DND-41 (cell line): ENCODE data around the gene ZDHHC22.
"Not testable (repeated sequence)": the region's sequence is repeated elsewhere in the genome, so short reads cannot be mapped to it uniquely, and the experiment has no call there.

Source experiments
- ATAC-seq: fragments of 200-7000 bp; cut with Tn5 transposase; 3 replicates; pipeline ENCODE4 v1.9.1; 2021; ENCODE audit warnings: low read depth; ENCODE audit not compliant: insufficient read depth
- DNase-seq: peaks from one replicate; pipeline ENCODE4 v3.0.0-alpha.2; 2020
- H2AFZ ChIP-seq: 2 replicates; pipeline ENCODE4 v1.6.0; 2012; ENCODE audit warnings: low read depth, low read length
- H3K27ac ChIP-seq: 2 replicates; pipeline ENCODE4 v1.5.1; 2012; ENCODE audit warnings: low read length, inconsistent platforms
- H3K27me3 ChIP-seq: fragments of 200-600 bp; sonication (generic); 2 replicates; pipeline ENCODE4 v1.6.0; 2012; ENCODE audit warnings: low read length, mild to moderate bottlenecking, inconsistent platforms; ENCODE audit not compliant: insufficient read depth, poor library complexity
- H3K36me3 ChIP-seq: 2 replicates; pipeline ENCODE4 v1.5.1; 2012; ENCODE audit warnings: low read length, inconsistent platforms; ENCODE audit not compliant: insufficient read depth
- H3K4me1 ChIP-seq: 2 replicates; pipeline ENCODE4 v1.5.1; 2012; ENCODE audit warnings: mild to moderate bottlenecking, low read length; ENCODE audit not compliant: insufficient read depth
- H3K4me2 ChIP-seq: 2 replicates; pipeline ENCODE4 v1.6.0; 2012; ENCODE audit warnings: mild to moderate bottlenecking, moderate library complexity, low read length, inconsistent platforms; ENCODE audit not compliant: insufficient read depth
- H3K4me3 ChIP-seq, 2 experiments: fragments of 200-600 bp in 1 of 2; shearing (Covaris generic) in 1 of 2; 2 replicates each; pipeline ENCODE4 v1.5.1; 2012 to 2016; ENCODE audit warnings: inconsistent platforms in 2 of 2, low read length in 2 of 2, mild to moderate bottlenecking in 2 of 2, low read depth in 1 of 2, moderate library complexity in 1 of 2
- H3K79me2 ChIP-seq: 2 replicates; pipeline ENCODE4 v1.6.0; 2012; ENCODE audit warnings: low read length, inconsistent platforms; ENCODE audit not compliant: insufficient read depth
- H3K9ac ChIP-seq: 2 replicates; pipeline ENCODE4 v1.6.0; 2012; ENCODE audit warnings: low read depth, mild to moderate bottlenecking, inconsistent platforms, low read length, moderate library complexity
- H3K9me3 ChIP-seq: 2 replicates; pipeline ENCODE4 v1.5.1; 2012; ENCODE audit warnings: low read length, moderate library complexity, mild to moderate bottlenecking, inconsistent platforms; ENCODE audit not compliant: insufficient read depth, severe bottlenecking
- H4K20me1 ChIP-seq: 2 replicates; pipeline ENCODE4 v1.6.0; 2012; ENCODE audit warnings: low read length; ENCODE audit not compliant: insufficient read depth
- EZH2 ChIP-seq: IDR thresholded peaks from 3 replicates; pipeline ENCODE4 v1.6.1; 2012; ENCODE audit warnings: borderline replicate concordance, low read depth, mild to moderate bottlenecking, moderate library complexity, low read length, inconsistent platforms; ENCODE audit not compliant: severe bottlenecking
- TF ChIP-seq, protein P1 (sequence below): IDR thresholded peaks from 2 replicates; pipeline ENCODE4 v1.5.1; 2012; ENCODE audit warnings: borderline replicate concordance, low read length, moderate library complexity, mild to moderate bottlenecking; ENCODE audit not compliant: poor library complexity, severe bottlenecking; ENCODE audit errors: extremely low read depth

The ZDHHC22 gene

DNA sequence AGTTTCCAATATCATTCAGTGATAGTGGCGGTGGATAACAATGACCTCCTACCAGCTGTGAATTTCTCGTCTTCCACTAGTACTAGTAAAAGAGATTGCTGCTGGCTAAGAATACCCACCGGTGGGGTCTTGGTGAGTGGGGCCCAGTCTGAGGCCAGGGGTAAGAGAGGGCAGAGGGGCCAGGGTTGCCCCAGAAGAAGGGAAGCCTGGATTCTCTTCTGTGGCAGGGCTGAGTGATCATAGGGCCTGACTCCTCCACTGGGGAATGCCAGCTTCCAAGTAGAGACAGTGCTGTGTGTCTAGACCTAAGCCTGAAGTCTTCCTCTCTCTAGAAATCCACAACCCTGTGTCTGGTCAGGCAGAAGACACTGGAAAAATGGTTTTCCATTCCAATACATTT lies 34.3 kb upstream of the ZDHHC22 start:
- H3K27me3 ChIP-seq = peaks cover 3% of the 10 kb centered on the region
- no peaks in the 10 kb centered on the region for H3K79me2 ChIP-seq
- no peaks in the 10 kb centered on the region for H3K4me1 ChIP-seq
- no peak overlapping the region for H3K4me3 ChIP-seq
- H3K9ac ChIP-seq = no peak overlapping the region
- no peak overlapping the region for H3K27ac ChIP-seq
- ATAC-seq (no peak), DNase-seq (no peak)
- no peaks in the 10 kb centered on the region for H3K36me3 ChIP-seq
- H2AFZ ChIP-seq = no peak overlapping the region
- H3K9me3 ChIP-seq = no peaks in the 10 kb centered on the region
- no peak for TF ChIP-seq EZH2
- TF ChIP-seq, protein P1, sequence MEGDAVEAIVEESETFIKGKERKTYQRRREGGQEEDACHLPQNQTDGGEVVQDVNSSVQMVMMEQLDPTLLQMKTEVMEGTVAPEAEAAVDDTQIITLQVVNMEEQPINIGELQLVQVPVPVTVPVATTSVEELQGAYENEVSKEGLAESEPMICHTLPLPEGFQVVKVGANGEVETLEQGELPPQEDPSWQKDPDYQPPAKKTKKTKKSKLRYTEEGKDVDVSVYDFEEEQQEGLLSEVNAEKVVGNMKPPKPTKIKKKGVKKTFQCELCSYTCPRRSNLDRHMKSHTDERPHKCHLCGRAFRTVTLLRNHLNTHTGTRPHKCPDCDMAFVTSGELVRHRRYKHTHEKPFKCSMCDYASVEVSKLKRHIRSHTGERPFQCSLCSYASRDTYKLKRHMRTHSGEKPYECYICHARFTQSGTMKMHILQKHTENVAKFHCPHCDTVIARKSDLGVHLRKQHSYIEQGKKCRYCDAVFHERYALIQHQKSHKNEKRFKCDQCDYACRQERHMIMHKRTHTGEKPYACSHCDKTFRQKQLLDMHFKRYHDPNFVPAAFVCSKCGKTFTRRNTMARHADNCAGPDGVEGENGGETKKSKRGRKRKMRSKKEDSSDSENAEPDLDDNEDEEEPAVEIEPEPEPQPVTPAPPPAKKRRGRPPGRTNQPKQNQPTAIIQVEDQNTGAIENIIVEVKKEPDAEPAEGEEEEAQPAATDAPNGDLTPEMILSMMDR = no peak
- H4K20me1 ChIP-seq = no peaks in the 10 kb centered on the region
- no peak overlapping the region for H3K4me2 ChIP-seq

DNA sequence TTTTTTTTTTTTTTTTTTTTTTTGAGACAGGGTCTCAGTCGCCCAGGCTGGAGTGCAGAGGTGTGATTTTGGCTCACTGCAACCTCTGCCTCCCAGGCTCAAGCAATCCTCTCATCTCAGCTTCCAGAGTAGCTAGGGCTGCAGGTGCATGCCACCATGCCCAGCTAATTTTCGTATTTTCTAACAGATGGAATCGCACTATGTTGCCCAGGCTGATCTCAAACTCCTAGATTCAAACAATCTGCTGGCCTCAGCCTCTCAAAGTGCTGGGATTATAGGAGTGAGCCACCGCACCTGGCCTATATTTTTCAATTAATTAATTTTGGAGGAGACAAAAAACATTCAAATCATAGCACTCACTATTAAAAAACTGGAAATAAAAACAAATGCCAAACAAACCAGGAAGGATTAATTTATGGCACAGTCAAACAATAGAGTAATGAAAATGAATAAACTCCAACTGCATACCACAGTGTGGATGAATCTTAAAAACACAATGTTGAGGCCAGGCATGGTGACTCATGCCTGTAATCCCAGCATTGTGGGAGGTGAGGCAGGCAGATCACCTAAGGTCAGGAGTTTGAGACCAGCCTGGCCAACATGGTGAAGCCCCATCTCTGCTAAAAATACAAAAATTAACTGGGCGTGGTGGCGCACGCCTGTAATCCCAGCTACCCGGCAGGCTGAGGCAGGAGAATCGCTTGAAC lies 32.5 kb upstream of the ZDHHC22 start:
- DNase-seq, H3K27me3 ChIP-seq, H3K9ac ChIP-seq, H3K36me3 ChIP-seq, ATAC-seq, H3K4me3 ChIP-seq, H3K27ac ChIP-seq, H4K20me1 ChIP-seq, H3K79me2 ChIP-seq, H2AFZ ChIP-seq, H3K4me2 ChIP-seq, H3K9me3 ChIP-seq, H3K4me1 ChIP-seq: not testable (repeated sequence)

DNA sequence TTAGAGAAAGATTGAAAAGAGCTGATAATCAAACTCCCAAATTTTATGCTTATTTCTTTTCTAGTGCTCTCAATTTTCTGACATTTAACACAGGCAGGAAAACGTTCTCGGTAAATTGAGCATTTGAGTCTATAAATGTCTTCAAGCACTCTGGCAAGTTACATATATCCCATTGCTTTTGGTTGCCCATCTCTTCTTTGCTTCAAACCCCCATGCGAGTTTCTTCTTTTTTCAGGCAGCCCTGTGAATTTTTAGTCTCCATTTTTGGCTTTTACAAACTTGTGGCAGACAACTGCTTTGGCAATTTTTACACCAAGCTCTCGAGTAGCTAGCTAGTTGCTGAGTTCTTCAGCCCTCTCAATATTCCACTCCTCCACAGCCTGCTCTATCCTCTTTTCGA lies 31.3 kb upstream of the ZDHHC22 start:
- Histone ChIP-seq H3K4me3 (no peak overlapping the region), H2AFZ (no peak overlapping the region), H3K79me2 (no peaks in the 10 kb centered on the region), H3K27ac (no peak overlapping the region), H3K9ac (no peak overlapping the region), H3K36me3 (no peaks in the 10 kb centered on the region), H3K27me3 (peaks cover 3% of the 10 kb centered on the region), H3K4me1 (no peaks in the 10 kb centered on the region), H4K20me1 (no peaks in the 10 kb centered on the region), H3K9me3 (peaks cover 7% of the 10 kb centered on the region), H3K4me2 (no peak overlapping the region)
- DNase-seq (no peak), ATAC-seq (no peak)
- no peak for TF ChIP-seq EZH2
- TF ChIP-seq, protein P1 = no peak

DNA sequence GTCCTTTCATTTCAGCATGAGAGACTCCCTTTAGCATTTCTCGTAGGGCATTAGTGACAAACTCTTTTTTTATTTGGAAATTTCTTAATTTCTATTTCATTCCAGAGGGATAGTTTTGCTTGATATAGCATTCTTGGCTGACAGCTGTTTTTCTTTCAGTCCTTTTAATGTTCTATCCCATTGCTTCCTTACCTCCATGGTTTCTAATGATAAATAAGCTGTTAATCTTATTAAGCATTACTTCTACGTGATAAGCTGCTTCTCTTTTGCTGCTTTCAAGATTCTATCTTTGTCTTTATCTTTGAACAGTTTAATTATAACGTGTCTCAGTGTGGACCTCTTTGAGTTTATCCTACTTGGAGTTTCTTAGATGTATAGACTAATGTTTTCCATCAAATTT lies 28.5 kb upstream of the ZDHHC22 start:
- DNase-seq = no peak

More for the DNA sequence above, 28.5 kb upstream of the ZDHHC22 start:
- no peak overlapping the region for H2AFZ ChIP-seq
- ATAC-seq = no peak
- H3K4me3 ChIP-seq = no peak overlapping the region
- H4K20me1 ChIP-seq = no peaks in the 10 kb centered on the region
- no peaks in the 10 kb centered on the region for H3K36me3 ChIP-seq
- no peak overlapping the region for H3K4me2 ChIP-seq
- TF ChIP-seq, protein P1 = no peak
- TF ChIP-seq EZH2 = no peak
- H3K79me2 ChIP-seq = no peaks in the 10 kb centered on the region
- H3K9me3 ChIP-seq = peaks cover 7% of the 10 kb centered on the region
- peaks cover 3% of the 10 kb centered on the region for H3K27me3 ChIP-seq
- no peak overlapping the region for H3K27ac ChIP-seq
- H3K4me1 ChIP-seq = no peaks in the 10 kb centered on the region
- H3K9ac ChIP-seq = no peak overlapping the region
